Stimulated activated CD8-positive, alpha-beta memory T cell treated with anti-CD3 and anti-CD28 coated beads, Interleukin-4, amount 100 ng/mL, for 1 hour (primary cell): Measurements from ENCODE around the gene CTAGE15.
"Not testable (repeated sequence)": the region's sequence is repeated elsewhere in the genome, so short reads cannot be mapped to it uniquely, and the experiment has no call there.

Experiments
- DNase-seq, 2 donors: peaks; one replicate each; pipeline ENCODE4 v3.0.0-alpha.2; 2020; ENCODE audit warnings: low read depth in 2 of 2, low spot score in 1 of 2

CTAGE15 gene

DNA sequence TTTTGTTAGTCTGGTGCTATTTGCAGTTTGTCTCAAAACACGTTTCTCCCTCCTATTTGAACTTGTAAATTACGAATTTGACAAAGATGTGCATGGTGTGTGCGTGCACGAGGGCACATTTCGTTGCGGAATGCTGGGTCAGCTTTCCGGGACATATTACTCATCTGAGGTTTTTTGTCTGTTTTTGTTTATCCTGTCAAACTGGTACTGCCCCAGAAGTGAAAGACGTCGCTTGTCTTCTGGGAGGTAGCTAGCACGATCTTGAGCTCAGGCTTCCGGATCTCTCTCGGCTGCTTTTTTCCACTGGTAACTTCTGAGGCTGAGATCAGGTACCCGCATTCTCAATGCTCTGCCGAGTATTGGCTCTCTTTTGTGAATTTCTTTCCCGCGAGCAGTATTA, 49.6 kb downstream of the CTAGE15 start:
- not testable (repeated sequence) for DNase-seq

DNA sequence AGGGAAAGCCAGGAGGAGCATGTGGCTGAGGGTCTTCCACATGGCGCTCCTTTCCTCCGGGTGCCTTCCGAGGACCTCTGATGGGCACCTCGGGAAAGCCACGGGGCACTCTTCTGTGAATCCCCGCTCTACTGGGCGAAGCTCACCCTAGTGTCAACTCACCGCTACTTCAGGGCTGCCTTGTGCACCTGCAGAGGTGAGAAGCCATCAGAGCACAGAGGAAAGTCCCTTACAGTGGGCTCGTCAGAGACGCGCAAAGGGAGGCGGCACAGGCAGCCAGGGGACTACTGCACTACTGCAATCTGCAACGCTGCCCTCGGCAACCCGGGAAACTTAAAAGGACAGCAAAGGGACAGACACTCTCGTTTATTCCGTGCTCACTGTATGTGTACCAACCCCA, 50.5 kb downstream of the CTAGE15 start:
- DNase-seq: not testable (repeated sequence)
